Activated CD8-positive, alpha-beta memory T cell treated with anti-CD3 and anti-CD28 coated beads, Interleukin-2, amount 50 U/mL, for 24 hours (primary cell): ENCODE results near the gene PPP4C.

ENCODE experiments used
- DNase-seq: peaks from one replicate; pipeline ENCODE4 v3.0.0-alpha.2; 2020; ENCODE audit errors: extremely low read depth

Gene PPP4C

GRCh38 chr16:30082545-30083090 is 6.8 kb downstream of the PPP4C start:
- no peak for DNase-seq

DNA sequence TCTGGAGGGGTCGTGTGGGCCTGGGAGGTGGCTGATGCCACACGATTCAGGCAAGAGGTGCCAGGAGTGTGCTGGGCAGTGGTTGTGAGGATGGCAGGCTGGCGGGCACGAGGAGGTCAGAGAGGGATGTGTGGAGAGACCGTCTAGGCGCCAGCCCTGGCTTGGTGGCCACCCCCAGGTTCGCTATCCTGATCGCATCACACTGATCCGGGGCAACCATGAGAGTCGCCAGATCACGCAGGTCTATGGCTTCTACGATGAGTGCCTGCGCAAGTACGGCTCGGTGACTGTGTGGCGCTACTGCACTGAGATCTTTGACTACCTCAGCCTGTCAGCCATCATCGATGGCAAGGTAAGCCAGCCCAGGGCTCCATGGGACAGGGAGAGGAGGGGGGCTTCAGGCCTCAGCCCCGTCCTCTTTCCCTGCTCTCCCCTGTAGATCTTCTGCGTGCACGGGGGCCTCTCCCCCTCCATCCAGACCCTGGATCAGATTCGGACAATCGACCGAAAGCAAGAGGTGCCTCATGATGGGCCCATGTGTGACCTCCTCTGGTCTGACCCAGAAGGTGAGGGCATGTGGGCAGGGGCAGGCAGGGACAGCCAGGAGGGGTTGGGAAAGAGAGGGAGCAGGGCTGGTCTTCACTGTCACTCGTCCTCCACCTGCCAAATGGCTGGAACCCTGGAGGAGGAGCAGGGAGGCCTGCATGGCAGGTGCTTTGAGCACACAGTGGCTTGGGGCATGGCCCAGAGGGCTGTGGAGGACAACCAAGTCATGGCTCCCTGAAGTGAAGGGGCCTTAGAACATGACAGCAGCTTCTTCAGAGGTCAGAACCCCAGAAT is 7.6 kb downstream of the PPP4C start:
- DNase-seq: no peak

DNA sequence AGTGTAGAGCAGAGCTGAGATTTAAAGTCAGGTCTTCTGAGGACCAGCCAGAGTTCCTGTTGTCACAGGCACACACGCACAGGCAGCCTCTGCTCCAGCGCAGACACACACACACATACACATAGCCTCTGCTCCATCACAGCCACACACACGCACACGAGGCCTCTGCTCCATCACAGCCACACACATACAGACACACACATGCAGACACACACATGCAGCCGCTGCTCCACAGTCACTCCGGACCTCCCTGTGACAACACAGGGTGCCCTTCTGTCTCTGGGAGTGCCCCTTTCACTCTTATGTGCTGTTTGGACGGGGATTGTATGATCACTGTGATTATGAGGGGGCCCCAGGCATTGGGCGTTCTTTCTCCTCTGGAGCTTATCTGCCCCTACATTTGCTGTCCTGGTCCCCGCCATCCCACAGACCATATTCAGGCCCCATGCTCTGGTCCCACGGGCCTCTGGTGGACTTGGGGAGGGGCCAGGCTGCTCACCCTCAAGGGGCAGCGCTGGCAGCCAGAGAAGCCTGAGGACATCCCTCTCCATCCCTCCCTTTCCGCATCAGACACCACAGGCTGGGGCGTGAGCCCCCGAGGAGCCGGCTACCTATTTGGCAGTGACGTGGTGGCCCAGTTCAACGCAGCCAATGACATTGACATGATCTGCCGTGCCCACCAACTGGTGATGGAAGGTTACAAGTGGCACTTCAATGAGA is 8.5 kb downstream of the PPP4C start:
- no peak for DNase-seq

DNA sequence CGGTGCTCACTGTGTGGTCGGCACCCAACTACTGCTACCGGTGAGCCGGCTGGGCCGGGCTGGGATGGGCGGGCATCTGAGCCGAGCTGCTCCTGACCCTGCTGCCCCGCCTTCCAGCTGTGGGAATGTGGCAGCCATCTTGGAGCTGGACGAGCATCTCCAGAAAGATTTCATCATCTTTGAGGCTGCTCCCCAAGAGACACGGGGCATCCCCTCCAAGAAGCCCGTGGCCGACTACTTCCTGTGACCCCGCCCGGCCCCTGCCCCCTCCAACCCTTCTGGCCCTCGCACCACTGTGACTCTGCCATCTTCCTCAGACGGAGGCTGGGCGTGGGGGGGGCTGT is 9.0 kb downstream of the PPP4C start:
- no peak for DNase-seq

- no peak for DNase-seq
These were observed 9.5 kb downstream of the PPP4C start for GRCh38 chr16:30085247-30085646.

GRCh38 chr16:30085820-30086219 is 10.0 kb downstream of the PPP4C start:
- no peak for DNase-seq

GRCh38 chr16:30086291-30087140 is 10.7 kb downstream of the PPP4C start:
- no peak for DNase-seq

DNA sequence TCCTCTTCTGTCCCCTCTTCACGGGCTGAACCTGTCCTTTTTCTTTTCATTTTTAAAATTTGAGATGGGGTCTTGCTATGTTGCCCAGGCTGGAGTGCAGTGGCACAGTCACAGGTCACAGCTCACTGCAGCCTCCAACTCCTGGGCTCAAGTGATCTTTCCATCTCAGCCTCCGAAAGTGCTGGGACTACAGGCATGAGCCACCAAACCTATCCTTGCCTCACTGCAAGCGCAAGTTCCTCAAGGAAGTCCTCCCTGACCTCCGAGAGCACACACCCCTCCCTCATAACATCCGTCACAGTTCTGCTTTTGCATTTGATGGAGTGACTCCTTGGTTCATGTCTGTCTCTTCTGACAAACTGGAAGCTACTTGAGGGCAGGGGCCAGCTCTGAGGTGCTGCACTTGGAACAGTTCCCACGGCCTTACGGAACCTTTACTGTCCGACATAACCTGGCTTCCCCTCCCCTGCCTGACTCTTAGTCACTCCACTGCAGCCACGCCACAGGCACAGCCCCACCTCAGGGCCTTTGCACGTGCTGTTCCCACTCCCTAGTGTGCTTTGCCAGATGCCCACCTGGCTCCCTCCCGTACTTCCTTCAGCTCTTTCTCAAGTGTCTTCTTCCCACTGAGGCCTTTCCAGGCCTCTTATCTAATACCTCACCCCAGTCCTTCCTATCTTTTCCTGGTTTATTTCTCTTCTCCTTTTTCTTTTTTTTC is 11.5 kb downstream of the PPP4C start:
- DNase-seq: no peak

- no peak for DNase-seq
These were observed 12.5 kb downstream of the PPP4C start for GRCh38 chr16:30088237-30088831.

GRCh38 chr16:30088832-30089624 is 13.2 kb downstream of the PPP4C start:
- no peak for DNase-seq

DNA sequence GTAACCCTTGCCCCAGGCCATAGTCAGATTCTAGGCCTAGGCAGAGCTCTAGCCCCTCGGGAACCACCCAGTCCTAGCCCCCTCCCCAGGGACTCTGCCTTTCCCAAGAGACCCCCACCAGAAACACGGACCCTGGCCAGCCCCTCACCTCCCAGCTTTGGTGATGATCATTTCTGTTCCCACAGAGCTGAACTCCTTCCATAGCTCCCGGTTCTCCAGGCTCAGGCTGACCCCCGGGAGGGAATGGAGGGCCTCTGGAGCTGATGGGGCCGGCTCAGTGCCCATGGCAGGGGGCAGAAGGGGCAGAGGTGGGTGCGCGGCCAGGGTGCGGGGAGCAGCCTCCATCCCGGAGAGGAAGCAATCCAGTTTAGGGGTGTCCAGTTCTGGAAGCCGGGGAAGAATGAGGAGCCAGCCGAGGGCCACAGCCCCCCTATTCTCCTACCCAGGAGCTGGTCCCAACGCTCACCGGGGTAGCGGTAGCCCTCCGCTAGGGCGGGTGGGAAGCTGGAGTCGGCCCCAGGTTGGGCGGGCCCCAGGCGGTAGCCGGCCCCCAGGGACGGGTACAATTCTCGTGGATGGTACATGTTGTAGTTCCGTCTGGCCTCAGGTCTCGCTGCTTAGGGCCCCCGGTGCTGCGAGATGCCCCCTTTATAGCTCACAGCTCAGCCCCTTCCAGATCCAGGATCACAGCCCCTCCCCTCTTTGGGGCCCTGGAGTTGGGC is 15.0 kb downstream of the PPP4C start:
- DNase-seq: no peak

- peak; percentile 76 for DNase-seq
These were observed 15.9 kb downstream of the PPP4C start, which contains the start of gene TBX6 for GRCh38 chr16:30091474-30092372. Gene TBX6 (minus strand): TSS chr16:30091924. CDS start chr16:30091193, 731 bp downstream.

DNA sequence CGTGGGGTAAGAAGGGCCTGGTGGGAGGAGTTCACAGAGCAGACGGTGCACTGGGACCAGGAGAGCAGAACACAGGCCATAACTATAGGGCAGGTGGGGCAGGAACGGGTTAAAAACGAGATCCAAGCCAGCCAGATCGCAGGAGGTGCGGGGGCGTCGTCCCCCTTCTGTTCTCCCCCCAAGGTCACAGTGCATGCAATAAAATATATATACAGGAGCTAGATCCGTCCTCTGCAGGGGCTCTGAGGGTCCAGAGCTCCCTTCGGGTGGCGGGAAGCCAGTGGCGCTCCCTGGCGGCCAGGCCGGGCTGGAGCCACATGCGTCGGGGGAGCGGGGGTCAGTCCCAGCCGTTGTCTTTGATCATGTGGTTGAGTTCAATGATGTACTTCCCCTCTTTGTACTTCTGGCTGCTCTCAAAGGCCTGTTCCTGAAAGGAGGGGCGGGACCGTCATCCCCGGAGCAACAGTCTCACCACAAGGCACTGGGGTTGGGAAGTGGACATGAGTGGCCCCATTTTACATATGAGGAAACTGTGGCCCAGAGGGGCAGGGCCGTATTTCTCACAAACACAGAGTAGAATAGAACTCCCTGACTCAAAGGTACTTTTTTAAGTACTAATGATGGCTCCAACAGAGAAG is 16.7 kb downstream of the PPP4C start:
- DNase-seq: peak; percentile 29

DNA sequence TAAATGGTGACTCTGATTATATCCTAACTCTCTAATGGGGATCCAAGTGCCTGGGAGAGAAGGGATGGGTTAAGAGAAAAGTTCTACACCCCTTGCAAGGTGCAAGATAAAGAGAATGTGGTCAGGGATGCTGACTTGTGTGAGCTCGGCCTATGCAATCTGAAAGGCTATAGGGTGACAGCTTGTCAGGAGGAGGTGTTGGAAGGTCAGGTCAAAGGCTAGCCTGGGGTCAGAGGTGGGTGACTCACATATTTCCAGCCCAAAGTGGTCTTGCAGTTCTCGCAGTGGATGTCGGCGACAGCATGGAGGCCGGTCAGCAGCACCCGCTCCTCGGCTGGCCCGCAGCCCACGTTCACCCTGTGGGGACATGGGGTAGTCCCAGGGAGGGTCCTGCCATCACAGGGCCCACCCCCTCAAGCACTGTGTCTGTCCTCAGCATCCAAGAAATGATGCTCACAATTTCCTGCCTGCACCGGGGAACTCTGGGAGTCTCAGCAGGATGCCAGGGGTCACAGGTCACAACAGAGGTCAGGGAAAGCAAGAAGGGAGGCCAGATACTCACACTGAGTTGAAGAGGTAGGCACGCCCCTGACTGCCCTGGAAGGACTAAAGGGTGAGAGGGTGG is 18.9 kb downstream of the PPP4C start:
- DNase-seq: no peak

GRCh38 chr16:30095166-30096078 is 19.6 kb downstream of the PPP4C start:
- no peak for DNase-seq
